DND-41 (cell line): Measurements from ENCODE around the gene PLEKHM3.

Experiments
- ATAC-seq: fragments of 200-7000 bp; cut with Tn5 transposase; 3 replicates; pipeline ENCODE4 v1.9.1; 2021; ENCODE audit warnings: low read depth; ENCODE audit not compliant: insufficient read depth
- DNase-seq: peaks from one replicate; pipeline ENCODE4 v3.0.0-alpha.2; 2020
- H2AFZ ChIP-seq: 2 replicates; pipeline ENCODE4 v1.6.0; 2012; ENCODE audit warnings: low read depth, low read length
- H3K27ac ChIP-seq: 2 replicates; pipeline ENCODE4 v1.5.1; 2012; ENCODE audit warnings: low read length, inconsistent platforms
- H3K27me3 ChIP-seq: fragments of 200-600 bp; sonication (generic); 2 replicates; pipeline ENCODE4 v1.6.0; 2012; ENCODE audit warnings: low read length, mild to moderate bottlenecking, inconsistent platforms; ENCODE audit not compliant: insufficient read depth, poor library complexity
- H3K36me3 ChIP-seq: 2 replicates; pipeline ENCODE4 v1.5.1; 2012; ENCODE audit warnings: low read length, inconsistent platforms; ENCODE audit not compliant: insufficient read depth
- H3K4me1 ChIP-seq: 2 replicates; pipeline ENCODE4 v1.5.1; 2012; ENCODE audit warnings: mild to moderate bottlenecking, low read length; ENCODE audit not compliant: insufficient read depth
- H3K4me2 ChIP-seq: 2 replicates; pipeline ENCODE4 v1.6.0; 2012; ENCODE audit warnings: mild to moderate bottlenecking, moderate library complexity, low read length, inconsistent platforms; ENCODE audit not compliant: insufficient read depth
- H3K4me3 ChIP-seq, 2 experiments: fragments of 200-600 bp in 1 of 2; shearing (Covaris generic) in 1 of 2; 2 replicates each; pipeline ENCODE4 v1.5.1; 2012 to 2016; ENCODE audit warnings: inconsistent platforms in 2 of 2, low read length in 2 of 2, mild to moderate bottlenecking in 2 of 2, low read depth in 1 of 2, moderate library complexity in 1 of 2
- H3K79me2 ChIP-seq: 2 replicates; pipeline ENCODE4 v1.6.0; 2012; ENCODE audit warnings: low read length, inconsistent platforms; ENCODE audit not compliant: insufficient read depth
- H3K9ac ChIP-seq: 2 replicates; pipeline ENCODE4 v1.6.0; 2012; ENCODE audit warnings: low read depth, mild to moderate bottlenecking, inconsistent platforms, low read length, moderate library complexity
- H3K9me3 ChIP-seq: 2 replicates; pipeline ENCODE4 v1.5.1; 2012; ENCODE audit warnings: low read length, moderate library complexity, mild to moderate bottlenecking, inconsistent platforms; ENCODE audit not compliant: insufficient read depth, severe bottlenecking
- H4K20me1 ChIP-seq: 2 replicates; pipeline ENCODE4 v1.6.0; 2012; ENCODE audit warnings: low read length; ENCODE audit not compliant: insufficient read depth
- CTCF ChIP-seq: IDR thresholded peaks from 2 replicates; pipeline ENCODE4 v1.5.1; 2012; ENCODE audit warnings: borderline replicate concordance, low read length, moderate library complexity, mild to moderate bottlenecking; ENCODE audit not compliant: poor library complexity, severe bottlenecking; ENCODE audit errors: extremely low read depth
- EZH2 ChIP-seq: IDR thresholded peaks from 3 replicates; pipeline ENCODE4 v1.6.1; 2012; ENCODE audit warnings: borderline replicate concordance, low read depth, mild to moderate bottlenecking, moderate library complexity, low read length, inconsistent platforms; ENCODE audit not compliant: severe bottlenecking

PLEKHM3 gene

GRCh38 chr2:207990784-207991183 is 34.5 kb downstream of the PLEKHM3 start:
- Histone ChIP-seq H3K27ac (no peak overlapping the region), H3K79me2 (no peaks in the 10 kb centered on the region), H3K4me1 (no peaks in the 10 kb centered on the region), H3K36me3 (no peaks in the 10 kb centered on the region), H3K4me3 (no peak overlapping the region), H3K27me3 (no peaks in the 10 kb centered on the region), H3K4me2 (no peak overlapping the region), H3K9ac (no peak overlapping the region), H2AFZ (no peak overlapping the region), H4K20me1 (no peaks in the 10 kb centered on the region), H3K9me3 (no peaks in the 10 kb centered on the region)
- DNase-seq: no peak
- TF ChIP-seq EZH2: no peak
- TF ChIP-seq CTCF: no peak
- ATAC-seq: no peak

- Histone ChIP-seq H3K9me3 (no peaks in the 10 kb centered on the region), H4K20me1 (no peaks in the 10 kb centered on the region), H3K4me3 (no peak overlapping the region), H3K9ac (no peak overlapping the region), H3K27ac (no peak overlapping the region), H3K79me2 (no peaks in the 10 kb centered on the region), H3K36me3 (no peaks in the 10 kb centered on the region), H3K4me1 (no peaks in the 10 kb centered on the region), H3K27me3 (no peaks in the 10 kb centered on the region), H2AFZ (no peak overlapping the region), H3K4me2 (no peak overlapping the region)
- ATAC-seq (no peak), DNase-seq (no peak)
- TF ChIP-seq CTCF (no peak), EZH2 (no peak)
Observed at GRCh38 chr2:207988975-207989374, 36.4 kb downstream of the PLEKHM3 start.

- Histone ChIP-seq H3K9ac (no peak overlapping the region), H3K27me3 (no peaks in the 10 kb centered on the region), H3K79me2 (no peaks in the 10 kb centered on the region), H3K27ac (no peak overlapping the region), H3K4me3 (no peak overlapping the region), H3K4me1 (no peaks in the 10 kb centered on the region), H3K36me3 (no peaks in the 10 kb centered on the region), H4K20me1 (no peaks in the 10 kb centered on the region), H3K4me2 (no peak overlapping the region), H3K9me3 (no peaks in the 10 kb centered on the region), H2AFZ (no peak overlapping the region)
- ATAC-seq: peak; percentile 76
- no peak for TF ChIP-seq EZH2
- no peak for TF ChIP-seq CTCF
- no peak for DNase-seq
Observed at GRCh38 chr2:207987025-207987716, 38.2 kb downstream of the PLEKHM3 start.
